Omental fat pad (tissue), 4 donors: ENCODE measurements around the gene PIK3R5. TPM values are rescaled to one million over a fixed set of nuclear protein-coding genes. Genes with fewer than 3 reads are reported as not detected.
"Not testable (repeated sequence)": the region's sequence is repeated elsewhere in the genome, so short reads cannot be mapped to it uniquely, and the experiment has no call there.

Experiments
- ATAC-seq: fragments of 150-250 bp; one replicate; pipeline ENCODE4 v1.9.1; 2016; ENCODE audit warnings: mild to moderate bottlenecking, moderate library complexity; ENCODE audit not compliant: low FRiP score
- DNase-seq: peaks from one replicate; pipeline ENCODE4 v3.0.0-alpha.2; 2019; ENCODE audit warnings: low spot score
- CTCF ChIP-seq, 3 donors: fragments of 450-650 bp; IDR thresholded peaks; one replicate each; pipeline ENCODE4 v1.5.1; 2016 to 2017; ENCODE audit warnings: antibody characterized with exemption in 3 of 3, mild to moderate bottlenecking in 3 of 3, moderate library complexity in 2 of 3
- total RNA-seq, 4 donors: library from RNA; depleted of rRNA; stranded (reverse); fragments of >200 nt; gene quantifications; one replicate each; pipeline ENCODE4 v1.1.0, GENCODE V29; 2016

PIK3R5 gene
- total RNA-seq, 4 donors from 2014 or later, result 18.9 to 60.2 (median 37.8) TPM

GRCh38 chr17:8859804-8860430, 105.6 kb downstream of the PIK3R5 start:
- DNase-seq (no peak), ATAC-seq (no peak)
- no peak for TF ChIP-seq CTCF (IDR thresholded peaks at IDR 0.05)

DNA sequence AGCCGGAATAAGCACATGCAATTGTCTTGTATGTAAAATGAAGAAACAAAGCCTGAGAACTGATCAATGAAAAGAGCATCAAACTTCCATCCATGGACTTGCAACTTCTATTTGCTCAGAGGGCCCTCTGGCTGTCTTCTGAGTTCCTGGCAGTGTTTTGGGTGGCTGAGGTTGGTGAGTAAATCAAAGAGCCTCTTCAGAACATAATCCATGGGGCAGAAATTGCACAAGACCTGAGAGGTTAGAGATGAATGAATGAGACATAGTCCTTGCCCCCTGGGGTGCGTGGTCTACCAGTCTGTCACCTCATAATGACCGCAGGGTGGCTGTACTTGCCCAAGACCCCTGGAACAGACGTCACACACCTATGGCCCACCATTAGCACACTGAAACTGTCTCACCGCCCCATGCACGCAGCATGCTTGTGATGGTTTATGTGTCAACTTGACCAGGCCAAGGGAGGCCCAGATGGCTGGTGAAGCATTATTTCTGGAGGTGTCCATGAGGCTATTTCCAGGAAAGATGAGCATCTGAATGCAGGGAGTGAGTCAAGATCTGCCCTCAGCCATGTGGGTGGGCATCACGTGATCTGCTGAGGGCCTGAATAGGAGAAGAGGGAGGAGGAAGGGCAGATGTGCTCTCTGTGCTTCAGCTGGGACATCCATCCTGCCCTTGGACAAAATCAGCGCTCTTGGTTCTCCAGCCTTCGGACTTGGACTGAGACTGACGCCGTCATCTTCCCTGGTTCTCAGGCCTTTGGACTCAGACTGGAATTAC, 106.3 kb downstream of the PIK3R5 start:
- DNase-seq, result no peak
- no peak for TF ChIP-seq CTCF (IDR thresholded peaks at IDR 0.05)
- ATAC-seq, result no peak

DNA sequence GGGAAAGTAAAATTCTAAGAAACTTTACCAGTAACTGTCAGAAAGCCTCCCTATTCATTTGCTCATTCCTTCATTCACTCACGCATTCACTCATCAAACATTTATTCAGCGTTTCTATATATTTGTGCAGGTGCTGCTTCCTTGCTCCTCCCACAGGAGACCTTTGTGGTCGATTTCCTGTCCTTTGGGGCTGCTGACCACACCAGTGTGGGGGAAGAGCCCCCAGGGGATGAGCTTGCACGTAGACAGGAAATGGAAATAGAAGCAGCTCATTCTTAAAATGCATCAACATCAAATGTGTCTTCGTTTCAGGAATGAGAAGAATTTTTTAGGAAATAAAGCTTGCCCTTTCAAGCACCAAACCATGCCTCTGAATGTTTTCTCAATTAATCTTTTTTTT, 107.6 kb downstream of the PIK3R5 start:
- TF ChIP-seq CTCF (IDR thresholded peaks at IDR 0.05), result no peak
- ATAC-seq (no peak), DNase-seq (no peak)

DNA sequence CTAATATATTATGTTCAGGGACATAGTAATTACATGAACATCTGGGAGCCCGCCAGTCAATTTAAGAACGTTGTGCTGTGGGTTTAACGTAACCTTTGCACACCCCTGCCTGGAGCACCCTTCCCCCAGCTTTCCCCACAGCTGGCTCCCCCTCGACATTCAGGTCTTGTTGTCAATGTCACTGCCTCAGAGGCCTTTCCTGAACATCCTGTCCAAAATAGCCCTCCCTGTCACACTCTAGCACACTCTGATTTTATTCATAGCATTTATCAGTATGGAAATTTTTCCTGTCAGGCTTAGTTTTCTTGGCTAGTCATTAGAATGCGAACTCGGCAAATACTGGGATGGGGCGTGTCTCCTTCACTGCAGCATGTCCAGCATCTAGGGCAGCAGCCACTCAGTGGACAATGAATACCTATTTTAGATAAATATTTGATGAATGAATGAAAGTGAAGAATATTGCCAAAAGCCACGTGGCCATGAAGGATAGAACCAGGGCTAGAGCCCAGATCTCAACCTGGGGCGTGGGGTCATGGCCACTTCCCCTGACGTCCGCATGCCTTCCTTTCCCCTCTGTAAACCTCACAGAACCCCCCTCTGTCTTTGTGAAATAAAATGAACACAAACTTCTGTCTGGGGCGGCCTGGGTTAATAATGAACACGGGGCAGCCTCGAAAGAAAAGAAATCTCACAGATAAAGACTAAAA, 108.5 kb downstream of the PIK3R5 start:
- DNase-seq (no peak), ATAC-seq (no peak)
- no peak for TF ChIP-seq CTCF (IDR thresholded peaks at IDR 0.05)

GRCh38 chr17:8856205-8856603, 109.3 kb downstream of the PIK3R5 start:
- not testable (repeated sequence) for DNase-seq, ATAC-seq

DNA sequence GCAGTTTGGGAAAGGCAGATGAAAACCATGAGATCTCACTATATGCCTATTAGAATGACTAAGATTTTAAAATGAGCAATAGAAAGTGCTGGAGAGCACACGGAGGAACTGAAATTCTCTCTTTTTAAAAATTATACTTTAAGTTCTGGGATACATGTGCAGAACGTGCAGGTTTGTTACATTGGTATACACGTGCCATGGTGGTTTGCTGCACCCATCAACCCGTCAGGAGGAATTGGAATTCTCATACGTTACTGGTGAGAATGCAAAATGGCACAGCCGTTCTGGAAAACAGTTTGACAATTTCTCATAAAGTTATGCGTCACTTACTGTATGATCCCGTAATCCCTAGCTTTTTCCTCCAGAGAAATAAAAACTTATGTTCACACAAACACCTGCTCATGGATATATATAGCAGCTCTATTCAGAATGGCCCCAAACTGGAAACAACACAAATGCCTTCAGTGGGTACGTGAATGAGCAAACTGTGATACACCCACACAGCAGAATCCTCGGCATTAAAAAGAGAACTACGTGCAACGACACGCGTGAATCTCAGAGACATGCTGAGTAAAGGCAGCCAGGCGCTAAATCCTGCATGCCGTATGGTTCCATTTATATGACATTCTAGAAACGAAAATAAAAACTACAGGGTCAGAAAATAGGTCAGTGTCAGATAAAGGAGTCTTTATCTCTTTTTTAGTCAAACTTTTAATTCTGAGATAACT, 109.9 kb downstream of the PIK3R5 start:
- TF ChIP-seq CTCF (IDR thresholded peaks at IDR 0.05), result no peak
- DNase-seq (no peak), ATAC-seq (no peak)

DNA sequence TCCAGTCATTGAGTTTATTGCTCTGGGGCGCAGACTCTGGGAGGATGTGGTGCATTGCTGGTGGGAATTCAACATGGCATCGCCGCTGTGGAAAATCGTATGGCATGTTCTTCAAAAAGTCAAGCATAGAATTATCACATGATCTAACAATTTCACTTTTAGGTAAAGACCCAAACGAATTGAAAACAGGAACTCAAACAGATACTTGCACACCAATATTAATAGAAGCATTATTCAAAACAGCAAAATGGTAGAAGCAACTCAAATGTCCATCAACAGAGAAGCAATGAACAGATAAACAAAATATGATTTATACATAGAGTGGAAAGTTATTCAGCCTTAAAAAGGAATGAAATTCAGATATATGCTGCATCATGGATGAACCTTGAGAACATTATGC, 113.9 kb downstream of the PIK3R5 start:
- TF ChIP-seq CTCF (IDR thresholded peaks at IDR 0.05), result no peak

More for the DNA sequence above, 113.9 kb downstream of the PIK3R5 start:
- ATAC-seq (no peak), DNase-seq (no peak)
